T-helper 2 cell treated with Interferon-gamma antibody and Interleukin-4, amounts not matched to agents 100 ng/mL and 5 ng/mL, for 36 hours (primary cell): Measurements from ENCODE around the gene UBA3. TPM values are rescaled to one million over a fixed set of nuclear protein-coding genes. Genes with fewer than 3 reads are reported as not detected.

Experiments used
- intact Hi-C: fragments of 100-400 bp; cut with micrococcal nuclease; formaldehyde crosslinking; loops from one replicate; pipeline ENCODE4 v1.15.1; 2023
- total RNA-seq: library from RNA; stranded (reverse); gene quantifications from 2 replicates; pipeline ENCODE4 v1.2.3, GENCODE V29; 2022

UBA3 gene
- total RNA-seq, 1 donor from 2014 or later, result 114 TPM

DNA sequence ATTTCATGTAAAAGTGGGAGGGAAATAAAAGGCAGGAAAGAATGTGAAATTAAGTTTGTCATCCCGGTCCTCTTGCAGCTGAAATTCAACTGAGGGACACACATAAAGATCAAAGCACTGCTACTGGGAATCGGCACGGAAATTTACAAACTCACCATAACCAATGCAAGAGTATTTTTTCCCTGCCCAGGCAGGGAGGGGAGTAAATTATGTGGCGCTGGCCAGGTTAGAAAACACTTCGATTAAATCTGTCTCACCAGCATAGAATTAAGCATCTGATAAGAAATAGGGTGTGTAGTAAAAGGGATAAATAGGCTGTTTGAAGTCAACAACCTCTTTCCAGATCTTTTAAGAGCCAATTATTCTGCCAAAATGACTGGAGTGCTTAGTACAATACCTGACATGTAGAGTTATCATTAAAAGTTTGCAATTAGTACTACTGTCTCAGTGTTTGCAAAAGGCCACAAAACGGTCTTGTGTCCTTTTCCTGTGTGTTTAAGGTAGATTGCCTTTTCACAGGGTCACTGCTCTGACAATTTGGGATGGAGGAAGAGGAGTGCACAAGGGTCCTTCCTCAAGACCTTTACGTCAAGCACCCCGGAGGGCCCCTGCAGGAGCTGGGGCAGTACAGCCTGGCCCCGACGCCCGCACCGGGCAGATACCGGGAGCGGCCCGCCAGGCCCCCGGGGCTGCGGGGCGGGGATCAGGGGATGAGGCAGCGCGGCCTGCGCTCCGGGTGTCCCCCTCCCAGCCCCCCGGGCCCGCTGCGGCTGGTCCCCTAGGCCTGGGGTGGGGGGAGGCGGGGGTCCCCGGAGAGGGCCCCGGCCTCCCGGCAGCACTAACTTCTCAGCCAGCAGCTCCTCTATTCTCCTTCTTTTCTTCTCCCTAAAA, 651 bp downstream of the UBA3 start:
- intact Hi-C loops, result loop anchor here (1.0 to 10.0 kb wide), 4 partner anchors 27 to 1985 kb away; partner anchors contain the start of genes SUCLG2 and TMF1

DNA sequence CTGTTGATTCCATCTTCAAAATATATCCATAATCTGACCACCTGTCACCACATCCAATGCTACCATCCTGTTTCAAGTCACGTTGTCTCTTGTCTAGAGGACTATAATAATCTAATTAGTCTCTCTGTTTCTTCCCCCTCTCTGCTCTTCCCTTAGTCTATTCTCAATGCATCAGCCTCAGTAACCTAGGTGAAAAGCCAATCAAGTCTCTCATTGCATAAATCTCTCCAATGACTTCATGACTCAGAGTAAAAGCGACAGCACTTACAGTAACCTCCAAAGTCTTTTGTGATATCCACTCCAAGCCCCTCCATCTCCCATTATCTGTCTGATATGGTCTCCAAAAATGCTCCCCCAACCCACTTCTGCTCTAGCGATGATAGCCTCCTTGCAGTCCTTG, 7.2 kb downstream of the UBA3 start:
- intact Hi-C loops, result no loop called here

DNA sequence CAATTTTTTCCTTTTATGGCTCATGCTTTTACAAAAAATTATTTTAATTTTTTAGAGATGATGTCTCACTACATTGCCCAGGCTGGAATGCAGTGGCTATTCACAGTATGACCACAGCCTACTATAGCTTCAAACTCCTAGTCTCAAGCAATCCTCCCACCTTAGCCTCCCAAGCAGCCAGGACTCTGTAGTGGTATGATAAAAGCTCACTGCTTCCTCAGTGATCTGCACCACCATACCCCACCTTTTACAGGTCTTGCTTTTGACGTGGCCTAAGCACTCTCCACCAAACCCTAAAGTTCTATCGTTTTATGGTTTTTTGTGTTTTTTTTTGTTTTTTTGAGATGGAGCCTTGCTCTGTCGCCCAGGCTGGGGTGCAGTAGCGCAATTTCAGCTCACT, 14.0 kb downstream of the UBA3 start:
- intact Hi-C loops, result no loop called here

DNA sequence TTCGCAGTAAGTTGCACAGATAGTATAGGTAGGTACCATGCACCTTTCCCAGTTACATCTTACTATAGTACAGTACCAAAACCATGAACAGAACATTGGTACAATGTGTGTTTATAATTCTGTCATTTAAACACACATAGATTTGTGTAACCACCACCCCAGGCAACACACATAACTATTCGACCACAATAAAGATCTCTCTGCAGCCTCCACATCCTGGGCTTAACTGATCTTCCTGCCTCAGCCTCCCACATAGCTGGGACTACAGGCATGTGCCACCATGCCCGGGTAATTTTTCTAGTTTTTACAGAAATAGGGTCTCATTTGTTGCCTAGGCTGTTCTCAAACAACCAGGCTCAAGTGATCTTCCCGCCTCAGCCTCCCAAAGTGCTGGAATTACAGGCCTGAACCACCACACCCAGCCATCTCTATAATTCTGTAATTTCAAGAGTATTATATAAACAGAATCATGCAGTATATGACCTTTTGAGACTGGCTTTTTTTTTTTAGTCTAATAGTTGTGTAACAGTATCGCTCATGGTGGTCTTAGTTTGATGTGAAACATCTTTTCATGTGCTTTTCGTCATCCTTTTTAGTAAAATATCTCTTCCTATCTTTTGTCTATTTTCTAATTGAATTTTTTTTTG, 14.7 kb downstream of the UBA3 start:
- intact Hi-C loops, result no loop called here

- intact Hi-C loops, result no loop called here
Observed at GRCh38 chr3:69063636-69064035, 16.5 kb downstream of the UBA3 start.

DNA sequence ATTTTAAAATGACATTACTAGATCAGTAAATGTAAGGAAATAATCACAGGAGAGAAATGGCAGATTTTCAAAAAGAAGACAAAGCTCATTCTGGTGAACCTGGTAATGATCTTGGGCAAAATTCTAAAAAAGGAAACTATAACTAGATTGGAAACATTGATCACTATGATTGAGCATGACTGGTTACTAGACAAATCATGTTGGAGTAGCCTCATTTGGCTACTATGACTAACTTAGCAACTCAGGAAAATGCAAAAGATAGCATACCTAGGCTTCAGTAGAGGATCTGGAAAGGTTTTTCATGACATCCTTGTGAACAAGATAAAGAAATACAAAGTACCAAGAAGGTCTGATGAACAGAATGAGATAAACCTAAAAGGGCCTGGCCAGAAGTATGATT, 20.5 kb downstream of the UBA3 start:
- intact Hi-C loops, result no loop called here

- intact Hi-C loops, result no loop called here
Observed at GRCh38 chr3:69058947-69059224, 21.3 kb downstream of the UBA3 start.

DNA sequence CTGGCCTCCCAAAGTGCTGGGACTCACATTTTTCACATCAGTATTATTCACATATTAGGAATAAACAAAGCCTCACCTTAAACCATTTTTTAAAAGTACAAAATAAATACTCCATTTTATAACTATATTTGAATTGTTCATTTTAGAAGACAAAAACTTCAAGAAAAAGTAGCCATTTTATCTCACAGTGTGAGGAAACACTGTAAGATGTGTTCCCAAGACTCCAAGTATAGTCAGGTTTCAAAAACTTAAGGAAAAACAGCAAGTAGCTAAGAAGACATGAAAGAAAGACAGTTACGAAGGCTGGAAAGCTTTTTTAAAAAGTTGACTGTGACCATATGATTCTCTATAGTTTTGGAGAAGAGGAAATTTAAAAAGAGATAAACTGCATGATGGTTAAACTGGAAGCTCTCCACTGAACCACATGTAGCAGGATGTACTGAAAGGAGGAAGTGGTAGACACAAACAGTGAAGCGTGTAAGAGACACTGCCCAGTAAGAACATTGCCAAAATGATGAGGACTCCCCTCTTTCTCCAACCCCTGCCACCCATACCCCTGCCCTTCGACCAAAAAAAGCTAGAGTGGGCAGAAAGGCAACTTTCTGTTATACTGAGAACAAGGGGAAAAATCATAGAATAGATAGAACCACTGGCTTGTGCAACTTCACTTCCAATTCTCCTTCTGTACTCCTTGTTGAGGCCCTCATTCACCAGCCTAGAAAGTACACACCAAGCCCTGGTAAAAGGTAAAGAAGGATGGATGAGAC, 21.8 kb downstream of the UBA3 start:
- intact Hi-C loops, result no loop called here

DNA sequence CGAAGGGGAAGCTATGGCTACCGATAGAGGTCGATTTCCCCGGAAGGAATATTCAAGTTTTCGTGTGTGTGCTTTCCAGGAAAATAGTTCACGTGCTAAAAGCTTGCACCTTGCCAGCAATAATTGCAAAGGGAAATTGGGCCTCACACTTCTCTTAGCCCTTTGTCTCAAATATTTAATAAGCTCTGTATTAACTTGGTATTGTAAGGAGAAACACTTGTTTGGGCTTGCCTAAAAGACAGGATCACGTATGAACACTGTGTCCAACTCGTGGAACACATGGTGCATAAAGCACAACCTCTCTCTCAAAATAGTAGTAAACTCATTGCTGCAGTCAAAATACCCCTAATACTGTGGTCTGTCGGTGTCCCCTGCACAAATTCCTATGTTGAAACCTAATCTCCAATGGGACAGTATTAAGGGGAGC, 27.7 kb downstream of the UBA3 start:
- intact Hi-C loops, result loop anchor here (1.0 to 2.0 kb wide), 5 partner anchors 19 to 40 kb away; partner anchors contain the start of genes ARL6IP5, EOGT and UBA3

DNA sequence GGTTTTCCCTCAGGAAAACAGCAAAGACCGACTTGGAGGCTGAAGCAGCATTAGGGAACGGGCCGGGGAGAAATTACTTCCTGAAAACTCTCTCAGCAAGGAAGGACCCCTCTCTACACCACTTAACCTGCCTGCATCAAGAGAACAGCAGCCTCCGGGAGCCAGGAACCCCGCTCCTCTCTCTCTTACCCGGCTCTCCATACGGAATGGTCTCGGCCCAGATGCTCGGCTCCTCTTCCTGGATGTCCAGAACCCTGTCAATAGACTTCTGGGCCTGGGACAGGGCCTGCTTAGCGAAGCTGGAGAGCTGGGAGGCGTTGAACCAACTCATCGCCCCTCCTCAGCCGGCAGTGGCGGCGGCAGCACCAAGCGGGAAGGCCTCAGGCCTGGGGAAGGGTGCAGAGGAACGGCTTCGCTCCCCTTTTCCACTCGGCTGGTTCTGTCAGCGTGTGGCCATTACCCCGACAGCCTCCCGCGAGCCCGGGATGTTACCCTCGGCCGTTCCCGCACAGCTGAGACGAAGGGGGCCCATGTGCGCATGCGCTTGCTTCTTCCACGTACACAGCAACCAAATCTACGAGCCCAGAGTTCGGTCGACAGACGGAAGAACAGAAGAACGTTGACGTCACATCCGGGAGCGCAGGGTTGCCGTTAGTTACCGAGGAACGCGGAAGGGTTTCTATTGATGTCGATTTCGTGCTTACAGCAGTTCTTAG, 28.3 kb downstream of the UBA3 start, which contains the start of gene TMF1:
Gene TMF1 (minus strand): TSS at position 578 of the 716 bp plus-strand sequence. CDS start 247 bp downstream, at position 331.
- intact Hi-C loops, result loop anchor here (1.0 to 2.0 kb wide), 5 partner anchors 19 to 40 kb away; partner anchors contain the start of genes ARL6IP5, EOGT and UBA3

DNA sequence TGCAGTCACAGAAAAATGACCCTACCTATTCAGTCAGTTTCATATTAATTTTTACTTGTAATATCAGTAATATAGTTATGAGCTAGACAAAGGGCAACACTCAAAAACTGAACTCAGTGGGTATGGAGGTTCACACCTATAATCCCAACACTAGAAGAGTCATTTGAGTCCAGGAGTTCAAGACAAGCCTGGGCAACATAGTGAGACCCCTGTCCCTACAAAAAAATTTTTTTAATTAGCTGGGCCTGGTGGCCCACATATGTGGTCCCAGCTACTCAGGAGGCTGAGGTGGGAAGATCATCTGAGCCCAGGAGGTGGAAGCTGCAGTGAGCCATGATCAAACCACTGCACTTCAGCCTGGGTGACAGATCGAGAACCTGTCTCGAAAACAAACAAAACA, 31.2 kb downstream of the UBA3 start:
- intact Hi-C loops, result no loop called here

DNA sequence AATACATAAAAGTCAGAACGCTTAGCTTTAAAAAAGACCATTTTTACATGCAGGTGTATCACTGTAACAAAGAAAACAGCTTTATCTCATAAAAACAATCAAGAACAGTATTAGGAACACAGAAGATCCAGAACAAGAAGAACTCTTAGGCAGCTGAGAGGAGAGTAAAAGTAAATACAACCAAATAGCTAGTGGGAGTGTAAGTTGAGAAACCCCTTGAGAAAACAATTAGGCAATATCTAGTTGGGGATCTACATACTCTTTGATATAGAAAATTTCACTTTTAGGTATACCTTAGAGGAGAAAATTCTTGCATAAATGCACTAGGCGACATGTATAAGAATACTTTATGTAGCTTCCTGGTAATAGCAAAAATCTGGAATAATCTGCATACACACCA, 35.6 kb downstream of the UBA3 start:
- intact Hi-C loops, result no loop called here

DNA sequence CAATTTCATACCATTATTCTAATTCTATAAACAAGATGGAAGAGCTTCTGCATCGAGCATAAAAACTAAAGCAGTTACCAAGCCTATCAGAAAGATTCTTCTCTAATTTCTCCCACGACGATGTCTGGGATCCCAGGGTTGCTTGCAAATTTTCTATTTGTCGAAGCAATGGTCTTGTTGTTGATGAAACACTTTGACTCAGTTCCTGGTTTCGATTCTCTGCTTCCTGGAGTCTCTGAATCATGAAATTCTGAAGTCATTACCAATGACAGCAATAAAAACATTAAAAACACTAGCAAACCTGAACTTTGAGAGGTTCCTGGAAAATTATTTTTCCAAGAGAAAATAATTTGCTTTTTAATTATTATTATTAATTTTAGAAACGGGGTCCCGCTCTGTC, 46.7 kb downstream of the UBA3 start:
- intact Hi-C loops, result loop anchor here (1.0 kb wide), 1 partner anchor 19 kb away; the partner anchor contains the start of gene TMF1

DNA sequence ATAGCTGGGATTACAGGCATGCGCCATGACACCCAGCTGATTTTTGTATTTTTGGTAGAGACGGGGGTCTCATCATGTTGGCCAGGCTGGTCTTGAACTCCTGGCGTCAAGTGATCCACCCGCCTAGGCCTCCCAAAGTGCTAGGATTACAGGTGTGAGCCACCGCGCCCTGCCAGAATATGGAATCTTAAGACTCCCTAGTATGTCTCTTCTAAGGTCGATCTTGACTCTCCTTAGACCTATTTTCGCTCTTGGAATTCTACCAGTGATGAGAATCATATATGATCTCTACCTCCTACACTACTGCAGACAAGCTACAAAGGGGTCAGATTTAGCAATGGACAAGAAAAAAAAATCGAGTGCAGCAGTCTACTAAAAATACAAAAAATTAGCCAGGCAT, 47.4 kb downstream of the UBA3 start:
- intact Hi-C loops, result loop anchor here (1.0 kb wide), 1 partner anchor 20 kb away; the partner anchor contains the start of gene TMF1

GRCh38 chr3:69032142-69032541, 48.0 kb downstream of the UBA3 start:
- intact Hi-C loops, result no loop called here

DNA sequence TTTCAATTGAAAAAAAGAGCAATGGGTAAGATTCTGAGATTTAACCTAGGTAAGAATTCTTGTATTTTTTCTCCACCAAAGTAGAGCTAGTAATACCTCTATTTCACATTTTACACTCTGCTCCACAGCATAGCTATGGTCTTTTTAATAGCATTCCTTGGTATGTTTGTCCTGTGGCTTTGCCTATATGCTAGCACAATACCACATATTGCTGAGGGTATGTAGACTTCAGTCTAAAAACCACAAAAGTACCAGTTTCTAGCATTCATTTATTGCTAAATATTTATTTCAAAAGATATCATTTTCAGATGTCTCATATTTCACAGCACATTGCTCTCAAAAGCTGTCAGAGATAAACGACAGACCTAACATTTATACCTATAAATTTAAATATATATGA, 48.5 kb downstream of the UBA3 start:
- intact Hi-C loops, result no loop called here

GRCh38 chr3:69020857-69021256, 59.3 kb downstream of the UBA3 start:
- intact Hi-C loops, result no loop called here

- intact Hi-C loops, result no loop called here
Observed at GRCh38 chr3:69020424-69020823, 59.7 kb downstream of the UBA3 start.

DNA sequence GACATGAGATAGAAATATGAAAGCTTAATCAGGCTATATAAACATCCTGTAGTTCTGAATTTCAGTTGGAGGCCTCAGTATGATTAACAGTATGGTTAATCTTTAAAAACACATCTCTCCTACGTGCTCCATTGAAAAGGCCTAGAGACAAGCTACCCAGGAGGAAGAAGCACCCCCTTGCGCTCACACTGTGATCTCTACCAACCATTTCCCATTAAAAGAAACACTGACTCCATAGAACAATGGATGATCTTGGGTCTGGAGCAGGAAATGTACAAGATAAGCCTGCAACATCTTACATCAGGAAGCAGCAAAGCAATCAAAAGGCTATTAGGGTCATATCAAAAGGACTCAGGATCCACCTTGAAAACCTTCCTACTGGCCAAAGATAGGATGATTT, 63.3 kb downstream of the UBA3 start:
- intact Hi-C loops, result loop anchor here (10.0 kb wide), 1 partner anchor 288 kb away; no protein-coding TSS in a partner anchor

DNA sequence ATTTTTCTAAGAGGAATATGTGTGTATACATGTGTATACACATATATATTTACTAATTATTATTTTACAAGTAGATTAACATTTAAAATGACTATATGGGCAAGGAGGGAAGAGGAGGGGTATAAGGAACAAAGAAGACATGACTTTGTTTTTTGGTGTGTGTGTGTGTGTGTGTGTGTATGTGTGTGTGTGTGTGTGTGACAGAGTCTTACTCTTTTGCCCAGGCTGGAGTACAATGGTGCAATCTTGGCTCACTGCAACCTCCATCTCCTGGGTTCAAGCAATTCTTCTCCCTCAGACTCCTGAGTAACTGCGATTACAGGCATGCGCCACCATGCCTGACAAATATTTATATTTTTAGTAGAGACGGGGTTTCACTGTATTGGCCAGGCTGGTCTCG, 64.1 kb downstream of the UBA3 start:
- intact Hi-C loops, result loop anchor here (10.0 kb wide), 1 partner anchor 289 kb away; no protein-coding TSS in a partner anchor
